ENCODE data around the gene TMEM186.

TMEM186 gene

GRCh38 chr16:8763083-8763482 lies 34.4 kb downstream of the TMEM186 start:
- H3K4me3 ChIP-seq (ENCODE audit: control insufficient read depth, low read depth, low read length) = no peak overlapping the region
- TF ChIP-seq CTCF (IDR thresholded peaks at IDR 0.05; ENCODE audit: control insufficient read depth, insufficient read depth, low read depth, low read length, missing control alignments) = no peak
- DNase-seq (ENCODE audit: low read depth) = no peak

- no peak for TF ChIP-seq CTCF (IDR thresholded peaks at IDR 0.05; ENCODE audit: control insufficient read depth, insufficient read depth, low read depth, low read length, missing control alignments)
- no peak overlapping the region for H3K4me3 ChIP-seq (ENCODE audit: control insufficient read depth, low read depth, low read length)
- DNase-seq (ENCODE audit: low read depth) = no peak
These were observed 35.2 kb downstream of the TMEM186 start for GRCh38 chr16:8762254-8762653.

- no peak for DNase-seq (ENCODE audit: low read depth)
- TF ChIP-seq CTCF (IDR thresholded peaks at IDR 0.05; ENCODE audit: control insufficient read depth, insufficient read depth, low read depth, low read length, missing control alignments) = no peak
- no peak overlapping the region for H3K4me3 ChIP-seq (ENCODE audit: control insufficient read depth, low read depth, low read length)
These were observed 36.4 kb downstream of the TMEM186 start for GRCh38 chr16:8761078-8761477.

- no peak for DNase-seq (ENCODE audit: low read depth)
- TF ChIP-seq CTCF (IDR thresholded peaks at IDR 0.05; ENCODE audit: control insufficient read depth, insufficient read depth, low read depth, low read length, missing control alignments) = no peak
- H3K4me3 ChIP-seq (ENCODE audit: control insufficient read depth, low read depth, low read length) = no peak overlapping the region
These were observed 37.4 kb downstream of the TMEM186 start for GRCh38 chr16:8760021-8760420.

- TF ChIP-seq CTCF (IDR thresholded peaks at IDR 0.05; ENCODE audit: control insufficient read depth, insufficient read depth, low read depth, low read length, missing control alignments) = no peak
- no peak for DNase-seq (ENCODE audit: low read depth)
- H3K4me3 ChIP-seq (ENCODE audit: control insufficient read depth, low read depth, low read length) = no peak overlapping the region
These were observed 39.4 kb downstream of the TMEM186 start for GRCh38 chr16:8758022-8758421.

- no peak overlapping the region for H3K4me3 ChIP-seq (ENCODE audit: control insufficient read depth, low read depth, low read length)
- no peak for TF ChIP-seq CTCF (IDR thresholded peaks at IDR 0.05; ENCODE audit: control insufficient read depth, insufficient read depth, low read depth, low read length, missing control alignments)
- no peak for DNase-seq (ENCODE audit: low read depth)
These were observed 40.7 kb downstream of the TMEM186 start for GRCh38 chr16:8756755-8757154.

Data from AG09309 (cell line).